Vagina (tissue), 2 donors: Measurements from ENCODE around the gene C9orf85. TPM values are rescaled to one million over a fixed set of nuclear protein-coding genes. Genes with fewer than 3 reads are reported as not detected.
A peak's percentile ranks its signal among the peaks of the same experiment; 100 is the strongest.

ENCODE experiments used
- DNase-seq, 2 donors: peaks; one replicate each; pipeline ENCODE4 v3.0.0-alpha.2; 2017; ENCODE audit errors: extremely low spot score in 2 of 2
- H3K27ac ChIP-seq: fragments of 200-600 bp; sonication (generic); one replicate; pipeline ENCODE4 v1.5.1; 2019
- H3K27me3 ChIP-seq: fragments of 200-600 bp; sonication (generic); one replicate; pipeline ENCODE4 v1.5.1; 2019
- H3K36me3 ChIP-seq, 2 donors: fragments of 200-600 bp; sonication (generic); one replicate each; pipeline ENCODE4 v1.5.1; 2017 to 2019
- H3K4me1 ChIP-seq: fragments of 200-600 bp; sonication (generic); one replicate; pipeline ENCODE4 v1.5.1; 2019
- H3K4me3 ChIP-seq, 2 donors: fragments of 200-600 bp; sonication (generic); 1 replicate in 1 of 2; 2 replicates in 1 of 2; pipeline ENCODE4 v1.5.1; 2016 to 2019
- H3K9me3 ChIP-seq: fragments of 200-600 bp; sonication (generic); one replicate; pipeline ENCODE4 v1.5.1; 2019
- CTCF ChIP-seq, 3 experiments: fragments of 450-650 bp in 2 of 3; fragments of 200-600 bp in 1 of 3; sonication (generic) in 1 of 3; IDR thresholded peaks; one replicate each; pipeline ENCODE4 v1.5.1; 2017 to 2019; ENCODE audit warnings: antibody characterized with exemption in 3 of 3, mild to moderate bottlenecking in 2 of 3, moderate library complexity in 2 of 3
- POLR2A ChIP-seq, 2 donors: fragments of 450-650 bp; IDR thresholded peaks; one replicate each; pipeline ENCODE4 v1.6.1; 2017; ENCODE audit warnings: antibody characterized with exemption in 2 of 2, mild to moderate bottlenecking in 2 of 2, moderate library complexity in 2 of 2
- POLR2AphosphoS5 ChIP-seq, 2 donors: sonication (generic); formaldehyde crosslinking; IDR thresholded peaks; one replicate each; pipeline ENCODE4 v1.9.0; 2017; ENCODE audit warnings: antibody characterized with exemption in 2 of 2, mild to moderate bottlenecking in 2 of 2, low read depth in 1 of 2; ENCODE audit not compliant: insufficient read depth in 1 of 2
- intact Hi-C: fragments of 100-400 bp; cut with DNase I; formaldehyde crosslinking; loops from one replicate; pipeline ENCODE4 v1.15.1; 2023
- total RNA-seq: library from RNA; depleted of rRNA; stranded (reverse); fragments of >200 nt; gene quantifications from one replicate; pipeline ENCODE4 v1.2.3, GENCODE V29; 2016

The C9orf85 gene
- total RNA-seq, 1 donor from 2014 or later = 5.4 TPM

- H3K27me3 ChIP-seq = no peaks in the 10 kb centered on the region
- intact Hi-C loops = no loop called here
- H3K4me1 ChIP-seq = peaks cover 23% of the 10 kb centered on the region
- no peak overlapping the region for H3K27ac ChIP-seq
- H3K4me3 ChIP-seq = no peak overlapping the region
- no peaks in the 10 kb centered on the region for H3K36me3 ChIP-seq
- no peak for DNase-seq
- TF ChIP-seq POLR2A (IDR thresholded peaks at IDR 0.05) = no peak
- peak in 1 of 2 donors; percentile 28 for TF ChIP-seq POLR2AphosphoS5 (IDR thresholded peaks at IDR 0.05; ENCODE audit: insufficient read depth in 1 of 2, low read depth in 1 of 2)
- no peaks in the 10 kb centered on the region for H3K9me3 ChIP-seq
Measured at GRCh38 chr9:71929223-71929622, 17.8 kb downstream of the C9orf85 start.

- Histone ChIP-seq H3K4me1 (peaks cover 23% of the 10 kb centered on the region), H3K27ac (no peak overlapping the region), H3K9me3 (no peaks in the 10 kb centered on the region), H3K36me3 (no peaks in the 10 kb centered on the region), H3K4me3 (no peak overlapping the region), H3K27me3 (no peaks in the 10 kb centered on the region)
- DNase-seq = no peak
- no peak for TF ChIP-seq CTCF (IDR thresholded peaks at IDR 0.05)
- TF ChIP-seq POLR2A (IDR thresholded peaks at IDR 0.05) = no peak
- no peak for TF ChIP-seq POLR2AphosphoS5 (IDR thresholded peaks at IDR 0.05; ENCODE audit: insufficient read depth in 1 of 2, low read depth in 1 of 2)
- intact Hi-C loops = no loop called here
Measured at GRCh38 chr9:71929791-71930440, 18.5 kb downstream of the C9orf85 start.

GRCh38 chr9:71931166-71931565 lies 19.7 kb downstream of the C9orf85 start:
- H3K27ac ChIP-seq = no peak overlapping the region
- no peaks in the 10 kb centered on the region for H3K27me3 ChIP-seq
- H3K4me3 ChIP-seq = no peak overlapping the region
- H3K4me1 ChIP-seq = peaks cover 30% of the 10 kb centered on the region
- no peaks in the 10 kb centered on the region for H3K36me3 ChIP-seq
- TF ChIP-seq CTCF (IDR thresholded peaks at IDR 0.05) (no peak), POLR2A (IDR thresholded peaks at IDR 0.05) (no peak), POLR2AphosphoS5 (IDR thresholded peaks at IDR 0.05; ENCODE audit: insufficient read depth in 1 of 2, low read depth in 1 of 2) (no peak)
- intact Hi-C loops = no loop called here
- no peaks in the 10 kb centered on the region for H3K9me3 ChIP-seq
- DNase-seq = no peak

GRCh38 chr9:71936066-71936465 lies 24.6 kb downstream of the C9orf85 start:
- intact Hi-C loops = no loop called here
- TF ChIP-seq POLR2A (IDR thresholded peaks at IDR 0.05) = no peak
- TF ChIP-seq POLR2AphosphoS5 (IDR thresholded peaks at IDR 0.05; ENCODE audit: insufficient read depth in 1 of 2, low read depth in 1 of 2) = no peak
- TF ChIP-seq CTCF (IDR thresholded peaks at IDR 0.05) = no peak
- H3K27ac ChIP-seq = no peak overlapping the region

GRCh38 chr9:71937070-71937625 lies 25.7 kb downstream of the C9orf85 start:
- H3K27me3 ChIP-seq = no peaks in the 10 kb centered on the region
- H3K9me3 ChIP-seq = no peaks in the 10 kb centered on the region
- no peaks in the 10 kb centered on the region for H3K36me3 ChIP-seq
- no peak overlapping the region for H3K4me3 ChIP-seq
- intact Hi-C loops = no loop called here
- peaks cover 29% of the 10 kb centered on the region for H3K4me1 ChIP-seq
- TF ChIP-seq POLR2A (IDR thresholded peaks at IDR 0.05) (no peak), POLR2AphosphoS5 (IDR thresholded peaks at IDR 0.05; ENCODE audit: insufficient read depth in 1 of 2, low read depth in 1 of 2) (peak in 1 of 2 donors; percentile 41), CTCF (IDR thresholded peaks at IDR 0.05) (no peak)
- DNase-seq = no peak
- peak overlapping the region; percentile 32 for H3K27ac ChIP-seq

More at GRCh38 chr9:71936066-71936465, 24.6 kb downstream of the C9orf85 start:
- Histone ChIP-seq H3K4me3 (no peak overlapping the region), H3K27me3 (no peaks in the 10 kb centered on the region), H3K36me3 (no peaks in the 10 kb centered on the region), H3K9me3 (no peaks in the 10 kb centered on the region), H3K4me1 (peaks cover 27% of the 10 kb centered on the region)
- no peak for DNase-seq
